Sigmoid colon (tissue), 4 donors: ENCODE data around the gene SOX6.

Source experiments
- EP300 ChIP-seq, 4 donors: sonication (generic); formaldehyde crosslinking; IDR thresholded peaks; one replicate each; pipeline ENCODE4 v1.6.1; 2017; ENCODE audit warnings: antibody characterized with exemption in 4 of 4
- POLR2AphosphoS5 ChIP-seq, 4 donors: sonication (generic); formaldehyde crosslinking; IDR thresholded peaks; one replicate each; pipeline ENCODE4 v1.6.1; 2017; ENCODE audit warnings: antibody characterized with exemption in 4 of 4
- TF ChIP-seq, protein P1 (sequence below), 4 experiments: fragments of 450-650 bp in 3 of 4; fragments of 200-600 bp in 1 of 4; IDR thresholded peaks; one replicate each; pipeline ENCODE4 v1.5.1; 2016 to 2019; ENCODE audit warnings: antibody characterized with exemption in 4 of 4, mild to moderate bottlenecking in 3 of 4, moderate library complexity in 2 of 4

DNA sequence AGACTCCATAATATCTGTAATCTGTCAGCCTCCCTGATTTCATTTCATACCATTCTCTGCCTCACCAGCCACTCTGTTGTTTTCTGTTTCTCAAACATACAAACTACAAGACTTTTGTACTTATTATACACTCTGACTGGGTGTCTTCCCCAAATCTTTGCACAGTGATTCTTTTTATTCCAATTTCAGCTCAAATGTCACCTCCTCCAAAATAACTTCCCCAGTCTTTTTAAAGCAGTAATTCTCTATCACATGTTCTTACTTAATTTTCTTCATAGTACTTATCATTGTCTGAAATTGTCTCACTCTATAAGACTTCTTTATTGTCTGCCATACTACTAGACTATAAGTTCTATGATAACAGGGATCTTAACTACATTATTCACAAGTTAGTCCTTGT lies 19.6 kb downstream of the SOX6 start:
- TF ChIP-seq, protein P1, sequence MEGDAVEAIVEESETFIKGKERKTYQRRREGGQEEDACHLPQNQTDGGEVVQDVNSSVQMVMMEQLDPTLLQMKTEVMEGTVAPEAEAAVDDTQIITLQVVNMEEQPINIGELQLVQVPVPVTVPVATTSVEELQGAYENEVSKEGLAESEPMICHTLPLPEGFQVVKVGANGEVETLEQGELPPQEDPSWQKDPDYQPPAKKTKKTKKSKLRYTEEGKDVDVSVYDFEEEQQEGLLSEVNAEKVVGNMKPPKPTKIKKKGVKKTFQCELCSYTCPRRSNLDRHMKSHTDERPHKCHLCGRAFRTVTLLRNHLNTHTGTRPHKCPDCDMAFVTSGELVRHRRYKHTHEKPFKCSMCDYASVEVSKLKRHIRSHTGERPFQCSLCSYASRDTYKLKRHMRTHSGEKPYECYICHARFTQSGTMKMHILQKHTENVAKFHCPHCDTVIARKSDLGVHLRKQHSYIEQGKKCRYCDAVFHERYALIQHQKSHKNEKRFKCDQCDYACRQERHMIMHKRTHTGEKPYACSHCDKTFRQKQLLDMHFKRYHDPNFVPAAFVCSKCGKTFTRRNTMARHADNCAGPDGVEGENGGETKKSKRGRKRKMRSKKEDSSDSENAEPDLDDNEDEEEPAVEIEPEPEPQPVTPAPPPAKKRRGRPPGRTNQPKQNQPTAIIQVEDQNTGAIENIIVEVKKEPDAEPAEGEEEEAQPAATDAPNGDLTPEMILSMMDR (IDR thresholded peaks at IDR 0.05): no peak
- TF ChIP-seq POLR2AphosphoS5 (IDR thresholded peaks at IDR 0.05) (no peak), EP300 (IDR thresholded peaks at IDR 0.05) (no peak)
